Ectodermal cell (in vitro differentiated cells): Measurements from ENCODE around the gene SLC25A34.

Source experiments
- H3K27ac ChIP-seq: 2 replicates; pipeline ENCODE4 v1.7.0; 2013; ENCODE audit warnings: mild to moderate bottlenecking, low read depth, low read length; ENCODE audit not compliant: insufficient read depth, poor library complexity, severe bottlenecking
- H3K27me3 ChIP-seq: 2 replicates; pipeline ENCODE4 v1.7.0; 2013; ENCODE audit warnings: mild to moderate bottlenecking, low read length; ENCODE audit not compliant: insufficient read depth, control insufficient read depth, poor library complexity, severe bottlenecking
- H3K36me3 ChIP-seq: one replicate; pipeline ENCODE4 v1.7.0; 2013; ENCODE audit warnings: low read length; ENCODE audit not compliant: control insufficient read depth, insufficient read depth
- H3K4me1 ChIP-seq: one replicate; pipeline ENCODE4 v1.7.0; 2013; ENCODE audit warnings: low read length; ENCODE audit not compliant: control insufficient read depth, insufficient read depth
- H3K4me3 ChIP-seq: 2 replicates; pipeline ENCODE4 v1.7.0; 2013; ENCODE audit warnings: low read depth, low read length, control low read depth; ENCODE audit not compliant: insufficient read depth
- H3K9me3 ChIP-seq: 2 replicates; pipeline ENCODE4 v1.7.0; 2013; ENCODE audit warnings: mild to moderate bottlenecking, low read length, moderate library complexity; ENCODE audit not compliant: control insufficient read depth
- WGBS, 2 experiments: methylation state at CpG; one replicate each; pipeline ENCODE4 v1.1.7; 2013; ENCODE audit warnings: missing lambda C conversion rate in 2 of 2; 5-methylcytosine and 5-hydroxymethylcytosine counted together

The SLC25A34 gene

GRCh38 chr1:15726508-15726907 is 9.6 kb upstream of the SLC25A34 start:
- Histone ChIP-seq H3K27me3 (no peaks in the 10 kb centered on the region), H3K36me3 (peaks cover 28% of the 10 kb centered on the region), H3K4me3 (no peak overlapping the region), H3K4me1 (peaks cover 7% of the 10 kb centered on the region), H3K27ac (no peak overlapping the region), H3K9me3 (no peaks in the 10 kb centered on the region)
- WGBS, 2 experiments, result 92 to 95% methylated on average over 9 of the region's 9 CpGs

DNA sequence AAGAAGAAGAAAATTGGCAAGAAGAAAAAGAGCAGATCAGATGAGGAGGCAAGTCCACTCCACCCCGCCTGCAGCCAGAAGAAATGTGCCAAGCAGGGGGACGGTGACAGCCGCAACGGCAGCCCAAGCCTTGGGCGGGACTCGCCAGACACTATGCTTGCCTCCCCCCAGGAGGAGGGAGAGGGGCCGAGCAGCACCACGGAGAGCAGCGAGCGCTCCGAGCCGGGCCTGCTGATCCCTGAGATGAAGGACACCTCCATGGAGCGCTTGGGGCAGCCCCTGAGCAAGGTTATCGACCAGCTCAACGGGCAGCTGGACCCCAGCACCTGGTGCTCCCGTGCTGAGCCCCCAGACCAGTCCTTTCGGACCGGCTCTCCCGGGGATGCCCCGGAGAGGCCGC is 9.0 kb upstream of the SLC25A34 start:
- Histone ChIP-seq H3K27ac (no peak overlapping the region), H3K9me3 (no peaks in the 10 kb centered on the region), H3K36me3 (peaks cover 28% of the 10 kb centered on the region), H3K27me3 (no peaks in the 10 kb centered on the region), H3K4me1 (peaks cover 7% of the 10 kb centered on the region), H3K4me3 (no peak overlapping the region)
- 90 to 93% methylated on average over 21 of the region's 21 CpGs for WGBS, 2 experiments

GRCh38 chr1:15727424-15727823 is 8.6 kb upstream of the SLC25A34 start:
- WGBS, 2 experiments, result 96% methylated on average over 13 of the region's 13 CpGs
- Histone ChIP-seq H3K27me3 (no peaks in the 10 kb centered on the region), H3K4me1 (peaks cover 7% of the 10 kb centered on the region), H3K27ac (no peak overlapping the region), H3K9me3 (no peaks in the 10 kb centered on the region), H3K36me3 (peaks cover 28% of the 10 kb centered on the region), H3K4me3 (no peak overlapping the region)

GRCh38 chr1:15727866-15728534 is 8.1 kb upstream of the SLC25A34 start:
- H3K27ac ChIP-seq, result no peak overlapping the region
- no peak overlapping the region for H3K4me3 ChIP-seq
- H3K9me3 ChIP-seq, result no peaks in the 10 kb centered on the region
- H3K4me1 ChIP-seq, result peaks cover 7% of the 10 kb centered on the region
- H3K36me3 ChIP-seq, result peaks cover 28% of the 10 kb centered on the region
- WGBS, 2 experiments, result 96% methylated on average over 23 of the region's 23 CpGs
- H3K27me3 ChIP-seq, result no peaks in the 10 kb centered on the region

GRCh38 chr1:15728937-15729657 is 7.0 kb upstream of the SLC25A34 start:
- H3K4me3 ChIP-seq, result no peak overlapping the region
- H3K4me1 ChIP-seq, result peaks cover 7% of the 10 kb centered on the region
- H3K27ac ChIP-seq, result no peak overlapping the region
- WGBS, 2 experiments, result 93 to 94% methylated on average over 22 of the region's 22 CpGs
- H3K36me3 ChIP-seq, result peaks cover 32% of the 10 kb centered on the region
- no peaks in the 10 kb centered on the region for H3K9me3 ChIP-seq
- no peaks in the 10 kb centered on the region for H3K27me3 ChIP-seq

GRCh38 chr1:15730423-15730822 is 5.6 kb upstream of the SLC25A34 start:
- Histone ChIP-seq H3K9me3 (no peaks in the 10 kb centered on the region), H3K36me3 (peaks cover 33% of the 10 kb centered on the region), H3K4me1 (peaks cover 5% of the 10 kb centered on the region), H3K27me3 (no peaks in the 10 kb centered on the region), H3K4me3 (no peak overlapping the region), H3K27ac (no peak overlapping the region)
- WGBS, 2 experiments, result 96 to 97% methylated on average over 16 of the region's 16 CpGs

GRCh38 chr1:15730936-15731335 is 5.1 kb upstream of the SLC25A34 start:
- Histone ChIP-seq H3K27ac (no peak overlapping the region), H3K4me3 (no peak overlapping the region), H3K36me3 (peaks cover 33% of the 10 kb centered on the region), H3K27me3 (no peaks in the 10 kb centered on the region), H3K9me3 (no peaks in the 10 kb centered on the region), H3K4me1 (peaks cover 10% of the 10 kb centered on the region)
- 96% methylated on average over 16 of the region's 16 CpGs for WGBS, 2 experiments

DNA sequence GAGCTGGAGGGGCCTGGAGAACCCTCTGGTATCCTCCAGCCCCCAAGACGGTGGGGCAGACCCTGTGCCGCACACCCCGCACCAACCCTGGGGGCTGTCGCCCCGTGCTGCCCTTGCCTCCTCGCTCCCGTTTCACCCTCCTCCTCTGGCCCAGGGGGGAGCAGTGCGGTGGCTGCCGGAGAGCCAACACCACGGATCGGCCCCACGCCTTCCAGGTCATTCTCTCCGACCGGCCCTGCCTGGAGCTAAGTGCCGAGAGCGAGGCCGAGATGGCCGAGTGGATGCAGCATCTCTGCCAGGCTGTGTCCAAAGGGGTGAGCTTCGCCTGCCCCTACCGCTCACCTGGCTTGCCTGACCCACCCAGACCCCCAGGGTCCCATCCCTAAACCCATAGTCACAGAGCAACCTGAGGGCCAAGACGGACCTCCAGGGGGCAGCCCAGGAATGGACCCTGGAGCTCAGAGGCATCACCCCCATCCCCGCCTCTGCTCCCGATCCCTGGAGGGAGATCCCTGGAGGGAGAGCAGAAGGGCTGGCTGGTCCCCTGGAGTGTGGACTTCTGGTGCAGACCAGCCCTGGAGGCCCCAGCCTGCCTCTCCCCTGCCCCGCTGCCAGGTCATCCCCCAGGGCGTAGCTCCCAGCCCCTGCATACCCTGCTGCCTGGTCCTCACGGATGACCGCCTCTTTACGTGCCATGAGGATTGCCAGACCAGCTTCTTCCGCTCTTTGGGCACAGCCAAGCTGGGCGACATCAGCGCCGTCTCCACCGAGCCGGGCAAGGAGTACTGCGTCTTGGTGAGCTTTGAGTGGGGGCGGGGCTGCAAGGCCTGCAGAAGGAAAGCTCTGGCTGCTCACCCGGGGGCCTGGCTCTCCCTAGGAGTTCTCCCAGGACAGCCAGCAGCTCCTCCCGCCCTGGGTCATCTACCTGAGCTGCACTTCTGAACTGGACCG is 4.0 kb upstream of the SLC25A34 start:
- peaks cover 29% of the 10 kb centered on the region for H3K36me3 ChIP-seq
- peaks cover 16% of the 10 kb centered on the region for H3K4me1 ChIP-seq
- H3K27ac ChIP-seq, result no peak overlapping the region
- H3K9me3 ChIP-seq, result no peaks in the 10 kb centered on the region
- no peak overlapping the region for H3K4me3 ChIP-seq
- WGBS, 2 experiments, result 95 to 96% methylated on average over 39 of the region's 39 CpGs
- H3K27me3 ChIP-seq, result no peaks in the 10 kb centered on the region

DNA sequence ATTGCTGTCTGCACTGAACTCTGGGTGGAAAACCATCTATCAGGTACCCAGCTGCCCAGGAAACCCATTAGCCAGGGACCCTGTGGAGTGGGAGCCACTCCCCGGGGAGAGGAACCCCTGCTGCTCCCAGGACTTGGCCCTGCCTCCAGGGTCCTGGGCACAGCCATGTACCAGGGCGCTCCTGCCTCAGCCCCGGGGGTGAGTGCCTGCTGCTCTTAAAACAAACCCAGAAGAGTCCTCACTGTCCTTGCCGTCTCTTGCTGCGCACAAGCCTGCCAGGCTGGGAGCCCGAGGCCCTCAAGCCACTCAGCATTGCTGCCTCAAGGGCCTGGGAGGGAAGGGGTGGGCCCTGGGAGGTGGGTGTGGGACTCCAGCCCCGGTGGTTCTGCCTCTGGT is 3.4 kb upstream of the SLC25A34 start:
- Histone ChIP-seq H3K4me3 (no peak overlapping the region), H3K27me3 (no peaks in the 10 kb centered on the region), H3K27ac (no peak overlapping the region), H3K4me1 (peaks cover 16% of the 10 kb centered on the region), H3K36me3 (peaks cover 23% of the 10 kb centered on the region), H3K9me3 (no peaks in the 10 kb centered on the region)
- WGBS, 2 experiments, result 94 to 96% methylated on average over 7 of the region's 7 CpGs

GRCh38 chr1:15733218-15733725 is 2.8 kb upstream of the SLC25A34 start:
- H3K4me3 ChIP-seq, result no peak overlapping the region
- H3K36me3 ChIP-seq, result peaks cover 17% of the 10 kb centered on the region
- no peak overlapping the region for H3K27ac ChIP-seq
- H3K9me3 ChIP-seq, result no peaks in the 10 kb centered on the region
- peaks cover 16% of the 10 kb centered on the region for H3K4me1 ChIP-seq
- H3K27me3 ChIP-seq, result no peaks in the 10 kb centered on the region
- WGBS, 2 experiments, result 94 to 95% methylated on average over 11 of the region's 11 CpGs
